ENCODE measurements around the gene RASA2.

The RASA2 gene

GRCh38 chr3:141524988-141525387, 38.2 kb downstream of the RASA2 start:
- no peak for TF ChIP-seq CTCF (conservative IDR thresholded peaks at IDR 0.05; ENCODE audit: low read depth)
- no peak overlapping the region for H3K27ac ChIP-seq
- DNase-seq (ENCODE audit: low spot score): no peak
- CTCF ChIA-PET: no interaction called here
- POLR2A ChIA-PET (ENCODE audit: low non-redundant PET): no interaction called here

GRCh38 chr3:141525814-141526213, 39.0 kb downstream of the RASA2 start:
- DNase-seq (ENCODE audit: low spot score): no peak
- CTCF ChIA-PET: no interaction called here
- H3K27ac ChIP-seq: no peak overlapping the region
- TF ChIP-seq CTCF (conservative IDR thresholded peaks at IDR 0.05; ENCODE audit: low read depth): no peak
- POLR2A ChIA-PET (ENCODE audit: low non-redundant PET): no interaction called here

GRCh38 chr3:141526709-141527108, 39.9 kb downstream of the RASA2 start:
- POLR2A ChIA-PET (ENCODE audit: low non-redundant PET): no interaction called here

GRCh38 chr3:141528800-141529199, 42.0 kb downstream of the RASA2 start:
- DNase-seq (ENCODE audit: low spot score): no peak

More at GRCh38 chr3:141526709-141527108, 39.9 kb downstream of the RASA2 start:
- no peak for TF ChIP-seq CTCF (conservative IDR thresholded peaks at IDR 0.05; ENCODE audit: low read depth)
- CTCF ChIA-PET: no interaction called here
- no peak for DNase-seq (ENCODE audit: low spot score)
- no peak overlapping the region for H3K27ac ChIP-seq

DNA sequence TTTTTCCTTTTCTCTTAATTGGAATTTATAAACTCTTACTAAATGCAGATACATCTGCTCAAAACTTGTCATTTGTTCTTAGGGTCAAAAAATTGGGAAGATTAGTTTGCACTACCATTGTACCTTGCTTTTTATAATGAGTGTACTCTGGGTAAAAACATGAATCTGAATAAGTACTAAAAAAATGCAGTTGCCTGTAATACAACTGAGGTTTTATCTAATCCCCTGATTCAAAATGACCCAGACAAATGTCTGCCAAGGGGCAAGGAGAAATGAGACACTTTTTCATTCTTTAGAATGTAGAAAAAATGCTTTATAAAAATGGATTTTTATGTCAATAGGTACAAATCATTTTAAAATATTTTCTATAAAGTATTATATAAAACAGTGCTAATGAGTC, 42.4 kb downstream of the RASA2 start:
- DNase-seq (ENCODE audit: low spot score): no peak
- ChIA-PET CTCF (no interaction called here), POLR2A (ENCODE audit: low non-redundant PET) (no interaction called here)
- TF ChIP-seq CTCF (conservative IDR thresholded peaks at IDR 0.05; ENCODE audit: low read depth): no peak
- H3K27ac ChIP-seq: no peak overlapping the region

More at GRCh38 chr3:141528800-141529199, 42.0 kb downstream of the RASA2 start:
- ChIA-PET POLR2A (ENCODE audit: low non-redundant PET) (no interaction called here), CTCF (no interaction called here)
- no peak overlapping the region for H3K27ac ChIP-seq
- TF ChIP-seq CTCF (conservative IDR thresholded peaks at IDR 0.05; ENCODE audit: low read depth): no peak

GRCh38 chr3:141529717-141530414, 43.0 kb downstream of the RASA2 start:
- ChIA-PET POLR2A (ENCODE audit: low non-redundant PET) (no interaction called here), CTCF (no interaction called here)
- no peak overlapping the region for H3K27ac ChIP-seq
- no peak for TF ChIP-seq CTCF (conservative IDR thresholded peaks at IDR 0.05; ENCODE audit: low read depth)
- DNase-seq (ENCODE audit: low spot score): no peak
